AG08395 (cell line): ENCODE measurements around the gene LRRC4C.
A peak's percentile ranks its signal among the peaks of the same experiment; 100 is the strongest.

Experiments
- DNase-seq: peaks from one replicate; pipeline ENCODE4 v3.0.0; 2012; ENCODE audit warnings: mixed read lengths, low spot score

LRRC4C gene

DNA sequence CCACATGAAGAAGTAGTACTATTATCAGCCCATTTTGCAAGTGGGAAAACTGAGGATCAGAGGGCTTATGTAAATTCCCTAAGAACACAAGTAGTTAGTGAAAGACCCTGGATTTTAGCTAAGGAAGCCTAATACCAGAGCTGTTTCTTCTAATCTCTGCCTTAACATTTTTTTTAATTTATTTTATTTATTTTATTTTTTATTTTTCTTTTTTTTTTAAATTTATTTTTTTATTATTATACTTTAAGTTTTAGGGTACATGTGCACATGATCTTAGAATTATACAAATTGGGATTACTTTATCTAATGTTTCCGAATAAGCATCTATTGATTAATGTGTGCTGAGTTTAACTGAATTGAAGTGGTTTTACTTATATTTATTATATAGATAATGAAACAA is 1015.3 kb downstream of the LRRC4C start:
- DNase-seq = no peak

DNA sequence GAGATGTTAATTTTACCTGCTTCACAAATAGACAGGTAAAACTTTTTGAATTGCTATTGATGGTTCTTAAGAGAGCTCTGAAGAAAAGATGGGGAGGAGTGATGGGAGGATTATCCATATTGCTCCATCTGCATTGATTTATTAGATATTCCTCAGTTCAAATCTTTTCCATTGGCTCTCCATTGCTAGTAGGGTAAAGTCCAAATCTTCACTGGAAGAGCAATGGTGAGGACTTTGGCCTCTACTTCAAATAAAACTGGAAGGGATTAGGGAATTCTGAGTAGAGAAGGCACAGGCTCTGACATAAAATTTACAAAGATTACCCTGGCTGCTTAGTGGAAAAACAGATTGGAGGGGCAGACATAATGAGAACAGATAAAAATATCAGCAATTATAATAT is 1024.1 kb downstream of the LRRC4C start:
- no peak for DNase-seq

DNA sequence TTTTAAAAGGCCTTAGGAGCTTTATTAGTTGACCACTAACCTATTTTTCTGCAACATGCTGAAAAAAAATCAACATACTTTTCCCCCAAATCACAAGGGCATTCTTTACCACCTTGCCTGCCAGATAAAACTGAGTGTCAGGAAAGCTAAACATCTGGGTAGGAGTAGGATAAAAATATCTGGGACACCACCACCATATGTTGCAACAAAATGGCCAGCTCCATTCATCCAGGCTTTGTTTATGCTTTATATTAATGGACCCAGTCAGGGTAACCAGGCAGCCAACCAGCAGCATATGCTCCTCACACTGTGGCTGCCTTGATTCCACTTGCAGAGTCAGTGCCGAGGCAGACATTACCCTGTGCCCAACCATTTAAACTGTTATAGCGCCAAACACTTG is 1024.5 kb downstream of the LRRC4C start:
- no peak for DNase-seq

DNA sequence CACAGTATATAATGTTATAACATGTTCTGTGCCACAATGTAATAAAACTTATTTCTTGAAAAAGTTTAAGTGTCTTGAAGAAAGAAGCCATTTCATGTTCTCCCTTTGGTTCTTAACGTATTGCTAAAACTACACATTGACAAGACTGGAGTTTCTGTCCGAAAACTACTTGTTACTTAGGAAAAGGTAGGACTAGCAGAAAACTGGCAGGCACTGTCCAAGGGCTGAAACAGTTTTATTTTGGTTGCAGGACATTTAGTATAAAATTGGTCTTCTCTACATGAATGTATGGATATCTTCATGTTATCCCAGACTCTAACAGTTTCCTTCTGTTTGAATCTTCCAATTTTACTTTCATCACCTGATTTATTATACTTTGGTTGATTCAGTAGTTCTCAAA is 1027.1 kb downstream of the LRRC4C start:
- no peak for DNase-seq

DNA sequence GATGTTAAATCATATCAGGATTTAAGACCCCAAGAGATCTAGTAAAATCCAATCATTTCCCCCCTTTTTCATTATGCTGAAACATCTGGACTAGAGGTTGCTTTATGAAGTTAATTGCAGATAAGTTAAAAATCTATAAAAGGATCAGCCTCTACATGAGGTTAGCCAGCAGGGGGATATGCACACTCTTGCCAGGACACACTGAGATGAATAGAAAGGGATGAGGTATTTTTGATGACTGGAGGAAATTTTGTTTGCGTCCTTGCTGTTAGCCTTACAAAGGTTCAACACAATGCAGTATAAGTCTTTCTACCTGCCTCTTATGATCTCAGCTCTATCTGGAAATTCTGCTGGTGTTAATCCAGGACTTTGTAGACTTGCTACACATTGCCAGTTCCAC is 1034.3 kb downstream of the LRRC4C start:
- DNase-seq = no peak

DNA sequence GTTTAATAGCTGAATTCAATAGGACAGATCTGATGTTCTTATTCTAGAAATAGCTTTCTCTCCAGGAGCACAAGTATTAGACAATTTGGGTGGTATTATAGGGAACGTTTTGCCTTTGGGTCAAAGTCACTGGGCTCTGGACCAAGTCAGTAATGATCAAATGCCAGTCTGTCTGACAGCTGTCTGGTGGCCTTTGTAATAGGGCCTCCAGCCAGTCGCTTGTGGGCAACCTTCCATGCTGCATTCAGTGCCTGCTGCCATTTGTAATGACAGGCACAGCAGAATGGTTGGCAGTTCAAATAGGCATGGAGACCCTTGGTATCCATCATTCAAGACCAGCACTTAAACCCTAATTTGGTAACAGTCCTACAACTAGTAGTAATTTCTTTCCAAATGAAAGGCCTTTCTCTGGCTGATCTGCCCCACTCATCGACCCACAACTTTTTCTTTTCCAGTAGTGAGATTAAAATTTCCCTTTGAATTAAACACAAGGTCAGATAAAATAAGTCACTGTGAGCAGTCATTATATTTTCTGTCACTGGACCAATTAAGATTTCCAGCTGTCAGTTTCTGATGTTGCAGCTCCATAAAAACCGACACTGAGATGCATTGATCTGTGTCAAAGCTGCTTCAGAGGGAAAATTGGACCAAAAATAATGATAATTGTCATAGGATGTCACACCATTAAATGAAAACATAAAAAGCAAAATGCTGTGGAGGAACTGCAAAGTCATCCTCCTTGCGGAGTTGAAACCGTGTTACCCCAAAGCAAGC is 1038.1 kb downstream of the LRRC4C start:
- DNase-seq = no peak

DNA sequence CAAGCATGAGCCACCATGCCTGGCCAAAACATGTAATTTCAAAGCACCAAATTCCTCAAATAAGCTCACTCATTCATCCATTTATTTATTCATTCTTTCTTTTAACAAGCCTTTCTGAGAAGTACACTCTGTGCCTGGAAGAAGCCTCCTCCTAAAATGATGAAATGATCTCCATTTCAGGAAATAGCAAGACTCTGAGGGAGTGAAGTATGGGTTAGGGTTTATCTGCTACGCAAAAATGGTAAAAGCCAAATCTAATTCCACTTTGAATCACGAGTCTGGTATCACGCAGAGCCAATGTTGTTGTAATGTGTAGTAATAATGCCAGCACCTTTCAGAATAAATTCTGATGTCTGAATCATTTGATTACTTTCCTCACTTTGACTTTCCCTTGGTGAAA is 1041.8 kb downstream of the LRRC4C start:
- DNase-seq = no peak

DNA sequence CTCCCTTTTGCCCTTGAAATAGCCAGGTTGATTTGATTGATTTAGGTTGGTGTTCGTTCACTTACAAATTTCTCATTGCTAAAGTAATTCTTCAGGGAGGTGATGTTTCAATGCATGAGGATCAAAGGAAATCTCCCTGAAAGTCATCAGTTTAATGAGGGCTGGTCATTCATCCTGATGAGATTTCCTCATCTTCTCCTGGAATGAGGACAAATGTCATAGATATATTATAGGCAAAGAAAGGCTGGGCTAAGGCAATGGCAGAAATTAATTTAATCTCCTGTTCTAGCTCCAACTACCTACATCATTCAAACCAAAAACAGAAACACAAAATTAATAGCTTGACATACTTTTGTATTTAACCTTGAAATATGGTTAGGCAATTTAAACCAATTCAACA is 1052.1 kb downstream of the LRRC4C start:
- DNase-seq = no peak

DNA sequence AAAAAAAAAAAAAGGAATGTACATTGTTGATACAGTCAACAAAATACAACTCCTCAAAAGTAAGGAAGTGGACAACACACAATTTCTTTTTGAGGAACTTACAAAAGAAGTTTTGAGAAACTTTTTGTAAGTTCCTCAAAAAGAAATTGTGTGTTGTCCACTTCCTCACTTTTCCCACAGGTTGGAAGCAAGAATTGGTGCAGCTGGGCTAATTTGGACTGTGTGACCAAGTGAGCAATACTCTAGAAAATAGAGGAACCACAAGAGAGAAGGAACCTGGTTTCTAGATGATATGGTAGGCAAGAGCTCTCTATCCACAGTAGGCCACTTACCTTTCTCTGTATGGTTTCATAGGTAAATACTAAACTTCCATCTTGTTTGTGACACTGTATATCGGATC is 1053.8 kb downstream of the LRRC4C start:
- no peak for DNase-seq

DNA sequence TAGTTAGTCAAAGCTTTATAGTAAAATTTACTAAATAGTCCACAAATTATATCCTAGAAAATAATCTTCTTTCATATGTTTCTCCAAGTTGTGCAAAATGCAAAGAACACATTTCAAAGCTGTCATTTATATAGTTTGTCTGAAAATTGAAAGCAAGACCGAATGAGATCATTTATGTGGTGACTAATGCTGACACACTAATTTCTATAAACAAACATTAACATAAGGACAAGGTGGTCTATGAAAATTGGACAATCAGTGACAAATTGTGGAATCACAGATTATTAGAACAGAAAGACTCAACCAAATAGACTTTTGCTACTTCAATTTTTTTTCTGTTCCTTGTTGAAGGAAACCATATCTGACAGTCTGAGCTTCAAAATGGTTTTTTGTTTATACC is 1056.1 kb downstream of the LRRC4C start:
- no peak for DNase-seq

DNA sequence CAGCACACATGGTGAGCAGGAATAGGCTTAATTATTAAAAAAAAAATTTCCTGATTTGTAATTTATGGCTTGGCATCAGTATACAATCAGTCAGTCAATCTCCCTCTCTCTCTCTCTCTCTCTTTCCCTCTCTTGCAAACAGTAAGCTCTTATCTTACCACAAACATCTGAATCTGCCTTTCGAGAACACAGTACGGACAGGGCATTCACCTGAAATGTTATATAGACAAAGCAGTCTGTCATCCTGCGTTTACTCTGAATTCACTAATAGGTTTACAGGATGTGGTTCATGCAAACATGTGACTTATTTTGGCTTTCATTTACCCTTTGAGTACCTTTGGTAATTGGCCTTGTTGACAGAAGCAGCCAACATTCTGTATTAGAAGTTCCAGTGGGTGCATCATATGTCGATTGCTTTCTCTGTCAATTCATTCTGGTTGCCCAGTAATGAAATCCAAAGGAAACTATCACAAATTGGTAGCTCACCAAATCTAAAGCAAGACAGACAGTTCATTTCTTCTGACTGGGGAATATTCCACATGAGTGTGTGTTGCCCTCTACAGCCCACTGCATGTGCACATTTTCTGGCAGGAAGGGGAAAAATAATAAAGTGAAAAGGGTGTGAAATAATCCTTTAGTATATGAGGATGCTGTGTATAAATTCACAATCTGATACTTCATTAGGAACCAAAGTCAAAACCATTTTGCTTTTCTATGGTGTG is 1058.2 kb downstream of the LRRC4C start:
- DNase-seq = no peak

DNA sequence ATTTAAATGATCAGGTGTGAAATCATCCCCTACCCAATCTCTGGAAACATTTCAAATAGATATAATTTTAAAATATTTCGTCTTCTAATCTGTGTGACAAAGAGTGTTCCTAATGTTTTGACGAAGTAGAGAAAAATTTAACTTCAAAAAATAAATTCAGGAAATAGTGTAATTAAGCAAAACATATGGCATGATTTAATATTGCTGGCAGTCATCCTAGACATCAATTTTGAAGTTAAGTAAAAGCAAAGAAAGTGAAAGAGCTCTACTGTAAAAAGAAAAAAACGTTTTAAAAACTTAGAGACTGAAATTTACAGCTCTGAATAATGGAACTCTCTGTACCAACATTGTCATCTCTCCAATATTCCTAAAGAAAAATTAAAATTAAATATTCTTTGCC is 1062.3 kb downstream of the LRRC4C start:
- no peak for DNase-seq

DNA sequence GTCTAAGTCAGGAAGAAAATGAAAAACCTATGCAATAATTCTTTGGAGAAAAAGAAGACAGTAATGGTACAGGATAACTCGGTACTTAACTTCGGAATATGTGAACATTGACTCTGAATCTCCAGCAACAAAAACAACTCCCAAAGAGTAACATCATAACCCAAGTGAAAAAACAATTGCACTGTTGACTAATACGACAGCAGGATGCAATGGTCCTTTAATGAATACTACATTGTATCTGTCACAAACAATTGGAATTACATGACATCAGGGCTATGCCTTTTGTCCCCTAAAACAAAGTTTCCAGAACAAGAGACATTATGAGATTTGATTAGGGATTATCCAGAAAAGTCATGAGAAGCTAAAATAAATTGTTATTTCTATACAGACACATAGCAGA is 1065.9 kb downstream of the LRRC4C start:
- DNase-seq = no peak

DNA sequence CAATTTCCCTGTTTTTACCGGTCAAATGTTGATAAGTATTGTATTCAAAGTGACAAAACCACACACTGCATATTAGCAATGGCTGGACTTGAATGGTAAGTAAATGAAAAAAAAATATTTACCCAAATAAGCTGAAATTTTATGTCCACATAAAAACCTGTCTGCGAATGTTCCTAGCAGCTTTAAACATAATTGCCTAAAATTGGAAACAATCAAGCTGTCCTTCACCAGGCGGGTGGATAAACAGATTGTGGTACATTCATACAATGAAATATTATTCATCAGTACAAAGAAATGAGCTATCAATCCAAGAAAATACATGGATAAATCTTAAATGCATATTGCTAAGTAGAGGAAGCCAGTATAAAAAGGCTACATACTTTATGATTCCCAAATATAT is 1067.8 kb downstream of the LRRC4C start:
- no peak for DNase-seq

DNA sequence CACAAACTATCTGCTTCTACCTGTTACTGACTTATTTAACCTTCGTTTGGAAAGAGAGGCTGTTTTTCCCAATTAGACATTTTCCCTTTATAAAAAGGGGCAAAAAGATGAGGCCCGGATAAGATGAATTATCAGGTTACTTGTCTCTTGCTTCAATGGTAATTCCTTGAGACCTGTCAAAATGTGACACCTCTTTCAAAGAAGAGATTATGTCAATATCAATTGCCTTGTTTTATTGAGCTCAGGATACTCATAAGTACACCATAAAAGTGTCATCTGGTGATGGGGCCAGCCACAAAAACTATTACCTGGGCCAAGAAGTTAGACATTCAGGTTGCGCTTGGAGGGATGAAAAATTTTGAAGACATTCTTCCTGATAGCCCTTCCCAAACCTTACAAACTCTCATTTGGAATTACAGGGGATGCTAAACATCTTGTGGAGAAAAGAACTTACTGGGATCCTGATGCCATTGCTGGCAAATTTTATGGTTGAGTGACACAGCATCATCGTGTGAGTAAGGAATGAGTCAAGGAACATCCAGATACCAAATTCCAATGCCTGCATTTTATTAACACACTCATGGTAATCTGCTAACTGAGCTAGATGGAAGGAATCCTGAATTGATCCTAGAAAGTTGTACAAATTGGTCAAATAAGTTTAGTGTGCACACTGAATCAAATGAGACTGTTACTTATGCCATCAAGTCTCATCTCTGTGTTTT is 1071.2 kb downstream of the LRRC4C start:
- peak; percentile 74 for DNase-seq

DNA sequence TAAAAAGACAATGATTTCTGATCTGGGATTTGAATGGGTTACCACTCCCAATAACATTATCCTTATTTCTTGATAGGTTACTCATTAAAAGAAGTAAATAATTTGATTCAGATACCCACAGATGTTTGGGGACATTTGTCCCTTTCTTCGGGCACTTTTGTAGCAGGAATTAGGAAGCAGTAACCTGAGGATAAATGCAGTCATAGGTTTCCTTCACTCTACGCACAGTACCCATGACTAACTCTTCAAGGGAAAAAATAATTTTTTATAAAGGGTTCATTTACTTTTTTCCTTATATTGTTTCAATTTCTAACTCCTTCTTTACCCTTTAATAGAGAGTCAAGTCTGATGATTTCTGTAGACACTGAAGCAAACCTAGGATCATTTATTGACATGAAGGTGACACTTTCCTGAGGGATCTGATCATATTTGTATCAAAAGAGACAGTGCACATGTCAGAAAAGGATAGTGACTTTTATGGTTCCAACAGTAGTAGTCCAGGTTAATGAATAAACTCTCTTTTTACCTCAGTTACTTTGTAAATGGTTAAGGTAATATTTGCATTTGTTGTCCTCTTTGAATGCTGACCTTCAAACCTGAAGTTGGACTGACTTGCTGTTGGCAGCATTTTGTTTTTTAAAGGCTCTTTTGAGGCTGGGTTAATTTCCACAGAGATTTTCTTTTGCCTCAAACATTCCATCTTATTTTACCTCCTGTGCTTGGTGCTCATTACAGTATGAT is 1072.0 kb downstream of the LRRC4C start:
- DNase-seq = no peak

DNA sequence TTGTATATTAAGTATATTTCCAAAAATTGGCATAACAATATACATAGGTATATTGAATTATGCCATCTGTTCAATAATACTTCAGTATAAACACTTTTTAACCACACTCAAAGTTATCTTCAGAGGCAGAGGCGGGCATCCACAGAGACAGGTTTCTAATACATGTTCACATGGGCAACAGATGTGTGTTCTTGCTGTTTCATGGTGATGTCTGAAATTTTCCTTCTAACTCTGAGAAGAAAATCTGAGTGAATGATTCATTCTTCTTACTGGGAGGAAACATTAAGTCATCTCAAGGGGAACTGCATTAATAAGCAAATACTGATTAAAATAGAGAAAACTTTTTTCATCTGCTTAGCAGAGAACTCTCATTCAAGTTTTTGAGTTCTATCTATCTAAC is 1074.5 kb downstream of the LRRC4C start:
- peak; percentile 46 for DNase-seq

DNA sequence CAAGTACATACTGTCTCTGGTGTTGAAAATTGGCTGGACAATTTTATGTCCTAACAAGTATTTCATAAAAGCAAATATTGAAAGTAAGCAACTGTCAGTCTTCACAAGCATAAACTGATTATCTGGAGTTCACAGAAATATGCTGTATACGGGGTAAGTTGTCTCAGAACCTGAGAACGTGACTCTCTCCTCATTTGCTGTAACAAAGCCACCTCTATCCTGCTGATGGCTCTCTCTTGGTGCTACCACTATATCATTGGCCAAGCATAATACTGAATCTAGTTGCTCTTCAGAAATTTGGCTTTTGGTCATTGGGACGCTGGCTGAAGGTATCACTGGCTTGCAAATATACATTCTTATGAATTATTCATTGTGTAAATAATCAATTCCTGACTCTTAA is 1078.0 kb downstream of the LRRC4C start:
- no peak for DNase-seq

DNA sequence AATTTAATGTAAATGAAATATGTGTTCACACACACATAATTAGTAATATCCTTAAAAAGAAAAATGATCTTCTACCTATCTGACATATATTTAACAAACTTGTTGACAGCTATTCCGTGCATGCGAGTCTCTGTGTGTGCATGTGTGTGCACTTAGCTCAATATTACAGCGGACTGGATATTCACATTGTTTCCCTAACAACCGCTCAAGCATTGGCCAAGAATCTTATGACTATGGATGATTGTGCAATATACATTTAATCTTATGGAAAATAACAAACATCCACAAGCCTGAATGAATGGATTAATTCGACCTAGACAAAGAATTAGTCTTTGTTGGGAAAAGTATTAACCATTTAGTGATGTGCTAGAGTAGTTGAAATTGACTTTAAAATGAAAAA is 1078.6 kb downstream of the LRRC4C start:
- no peak for DNase-seq

DNA sequence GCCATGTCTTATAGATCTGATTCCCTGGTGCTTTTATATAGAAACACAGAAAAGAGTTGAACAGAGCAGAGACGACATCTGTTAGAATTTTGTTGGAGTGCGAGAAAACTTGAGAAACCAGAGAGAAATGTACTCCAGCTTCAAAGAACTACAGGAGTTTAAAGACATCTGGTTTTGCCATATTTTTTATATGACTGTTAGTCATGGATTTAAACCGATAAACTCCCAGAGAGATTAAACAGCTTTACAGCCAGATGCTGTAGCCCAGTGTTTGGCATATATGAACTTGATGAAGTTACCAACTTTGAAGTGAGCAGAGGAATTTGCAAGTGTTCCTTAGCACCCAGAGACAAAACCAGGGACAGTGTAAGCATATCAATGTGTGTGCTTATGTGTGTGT is 1083.1 kb downstream of the LRRC4C start:
- peak; percentile 5 for DNase-seq

DNA sequence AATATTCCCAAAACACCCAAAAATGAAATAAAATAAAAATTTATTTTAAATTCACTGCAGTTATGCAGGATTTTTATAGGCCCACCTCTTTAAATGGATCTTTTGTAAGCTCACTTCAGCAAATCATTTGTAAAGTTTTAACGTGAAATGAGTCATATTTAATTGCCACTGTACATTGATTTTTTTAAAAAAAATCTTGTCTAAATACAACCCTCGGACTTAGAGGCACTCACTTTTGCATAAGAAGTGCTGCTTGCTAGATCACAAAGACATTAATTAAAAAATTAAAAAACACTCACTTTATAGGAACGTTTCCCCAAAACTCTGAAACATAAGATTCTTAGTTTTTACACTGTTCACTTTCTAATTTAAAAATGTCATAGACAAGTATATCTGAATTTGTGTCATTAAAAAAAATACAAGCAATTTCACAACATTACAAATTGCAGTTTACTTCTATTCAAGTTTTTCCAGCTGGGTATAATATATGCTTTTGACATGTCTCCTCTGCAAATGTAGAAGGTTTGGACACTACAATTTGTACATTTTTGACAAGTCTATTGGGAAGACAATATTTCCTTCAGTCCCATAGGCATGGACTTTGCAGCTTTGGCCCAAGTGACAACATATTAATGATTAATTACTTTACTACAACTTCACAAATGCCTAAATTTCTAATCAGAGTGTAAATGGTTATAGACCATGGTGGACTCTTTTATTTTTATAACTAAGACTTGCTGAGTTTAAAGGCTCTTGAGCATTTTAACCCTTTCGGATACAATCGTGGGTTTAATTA is 1088.4 kb downstream of the LRRC4C start:
- no peak for DNase-seq
